HG03575 (cell line): ENCODE results near the gene HSPH1.
A peak's percentile ranks its signal among the peaks of the same experiment; 100 is the strongest.

Source experiments
- ATAC-seq: cut with Tn5 transposase; IDR thresholded peaks from one replicate; pipeline ENCODE4 v1.9.1; 2021; ENCODE audit not compliant: unreplicated experiment, insufficient number of reproducible peaks, low FRiP score; ENCODE audit errors: extremely low read depth

The HSPH1 gene

DNA sequence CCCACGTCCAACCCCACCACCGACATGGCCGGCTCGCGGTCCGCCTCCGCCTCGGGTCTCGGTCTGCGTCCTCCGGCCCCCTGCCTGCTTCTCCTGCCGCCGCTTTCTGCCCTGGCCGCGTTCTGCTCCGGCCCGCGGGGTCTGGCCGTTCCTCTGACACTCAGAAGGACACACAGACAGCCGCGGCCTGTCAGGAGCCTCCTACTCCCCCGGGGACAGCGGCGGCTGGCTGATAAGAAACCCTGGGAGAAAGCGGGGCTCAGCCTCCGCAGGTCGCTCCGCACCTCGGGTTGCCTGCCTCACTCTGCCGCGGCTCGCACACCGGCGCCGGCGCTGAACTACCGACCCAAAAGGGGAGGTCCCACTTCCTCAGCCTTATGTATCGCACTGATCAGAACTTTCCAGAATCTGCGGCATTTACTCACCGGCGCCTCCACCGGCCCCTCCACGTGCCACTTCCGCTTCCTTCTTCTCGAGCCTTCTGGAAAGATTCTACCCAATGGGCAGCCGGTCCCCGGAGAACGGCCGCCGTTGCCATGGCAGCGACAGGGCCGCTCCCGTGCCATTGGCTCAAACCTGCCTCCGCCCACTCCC is at the start of gene HSPH1:
HSPH1 (minus strand) TSS at position 348 of the 594 bp plus-strand sequence; CDS start at position 26, 322 bp downstream.
- ATAC-seq = peak; percentile 49

DNA sequence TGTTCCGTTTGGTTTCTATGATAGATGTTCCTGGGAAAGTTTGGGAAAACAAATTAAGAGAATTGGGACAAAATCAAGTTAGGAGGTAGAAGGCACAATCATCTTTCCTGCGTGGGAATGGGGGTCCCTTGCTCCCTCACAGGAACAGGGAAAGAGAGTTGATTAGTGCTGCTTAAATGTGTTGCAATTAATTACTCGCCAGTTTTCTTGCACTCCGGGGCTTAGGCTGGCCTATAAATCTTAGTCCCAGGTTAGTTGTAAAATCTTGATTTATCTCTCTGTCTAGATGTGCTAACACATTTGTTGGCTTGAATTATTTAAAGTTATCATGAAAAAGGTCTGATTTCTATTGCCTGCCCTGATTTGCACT is 48.1 kb upstream of the HSPH1 start:
- no peak for ATAC-seq

DNA sequence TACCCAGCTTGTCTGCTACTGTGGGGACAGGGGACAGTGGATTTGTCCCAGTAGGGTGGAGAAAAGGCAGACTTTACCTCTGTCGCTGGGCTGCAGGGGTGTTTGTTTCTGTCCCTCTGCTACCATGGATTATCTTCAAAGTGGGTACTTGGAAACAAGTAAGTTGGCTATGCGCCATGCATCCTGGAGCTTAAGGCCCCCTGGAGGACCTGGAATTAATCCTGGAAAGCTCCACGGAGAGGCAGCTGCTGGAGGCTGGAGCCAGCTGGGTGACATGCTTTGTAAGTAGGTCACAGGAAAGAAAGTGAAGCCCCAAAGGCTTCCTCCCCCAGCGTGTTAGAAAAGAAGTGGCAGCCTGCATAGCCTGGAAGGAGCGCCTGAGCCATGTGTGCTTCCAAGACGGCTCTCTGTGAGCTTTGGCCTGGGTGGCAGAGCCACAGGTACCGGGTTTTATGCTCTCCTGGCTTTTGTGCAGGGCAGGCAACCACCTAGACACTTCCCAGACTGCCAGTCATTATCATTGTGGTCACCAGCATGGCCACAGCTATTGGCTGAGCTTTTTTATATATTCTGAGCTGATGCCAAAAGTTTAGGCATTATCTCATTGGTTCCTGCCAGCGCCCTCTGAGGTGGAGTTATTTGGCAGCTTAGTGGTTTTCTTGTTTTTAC is 47.6 kb upstream of the HSPH1 start:
- ATAC-seq = no peak

DNA sequence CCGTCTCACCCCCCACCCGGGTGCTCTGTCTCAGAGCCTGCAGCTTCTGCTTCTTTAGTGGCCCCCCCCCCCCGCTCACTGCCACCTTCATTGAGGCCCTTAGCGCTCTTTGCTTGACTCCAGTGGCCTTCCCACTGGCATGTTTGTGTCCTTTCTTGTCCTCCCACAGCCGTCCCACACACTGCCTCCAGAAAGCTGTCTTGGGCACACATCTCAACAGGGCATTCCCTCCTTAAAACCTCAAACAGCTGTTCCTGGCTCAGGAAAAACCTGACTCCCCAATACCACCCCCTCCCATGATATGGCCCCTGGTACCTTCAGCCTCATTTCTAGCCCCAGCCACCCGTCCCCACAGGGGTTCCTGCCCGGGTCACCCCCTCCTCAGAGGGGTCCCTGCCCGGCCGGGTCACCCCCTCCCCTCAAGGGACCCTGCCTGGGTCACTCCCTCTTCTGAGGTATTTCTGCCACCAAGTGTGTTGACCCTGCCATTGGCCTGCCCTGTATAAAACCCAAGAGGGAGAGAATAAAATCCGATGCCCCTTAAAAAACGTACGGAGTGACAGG is 46.9 kb upstream of the HSPH1 start:
- no peak for ATAC-seq

DNA sequence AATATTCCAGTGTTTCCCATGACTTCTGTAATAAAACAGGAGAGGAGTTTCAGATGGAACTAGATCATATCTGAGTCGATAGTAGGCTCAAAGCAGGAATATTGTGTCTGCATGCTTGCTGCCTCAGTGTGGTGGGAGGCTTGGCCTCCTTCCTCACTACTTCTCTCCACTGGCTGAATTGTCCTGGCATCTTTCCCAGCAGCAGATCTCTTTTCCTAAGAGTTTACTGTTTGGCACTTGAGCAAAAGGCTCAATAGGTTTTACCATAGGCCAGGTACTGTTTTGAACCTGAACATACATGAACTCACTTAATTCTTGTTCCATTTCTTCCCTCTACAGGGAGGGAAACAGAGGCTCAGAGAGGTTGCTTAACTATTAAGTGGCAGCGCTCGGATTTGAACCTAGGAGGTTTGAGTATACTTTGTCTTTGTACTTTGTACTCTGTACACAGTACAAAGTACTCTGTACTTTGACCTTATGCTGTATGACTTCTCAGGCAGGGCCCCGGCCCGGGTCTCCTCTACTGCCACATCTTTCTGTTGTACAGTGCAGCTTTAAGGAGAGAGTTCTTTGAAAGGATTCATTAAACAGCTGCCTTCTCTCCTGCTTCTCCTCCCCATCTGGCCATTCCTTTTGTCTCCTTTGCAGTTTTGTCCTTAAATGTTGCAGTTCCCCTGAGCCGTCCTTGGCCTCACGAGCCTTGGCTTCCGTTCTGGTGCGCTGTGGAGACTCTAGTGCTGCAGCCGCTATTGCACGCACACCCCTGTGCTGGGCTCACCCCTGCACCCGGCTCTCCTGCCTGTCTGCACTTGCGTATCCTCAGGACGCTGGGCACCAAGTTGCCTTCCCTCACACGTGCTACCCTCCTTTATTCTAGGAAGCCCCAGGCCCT is 46.2 kb upstream of the HSPH1 start:
- ATAC-seq = no peak

DNA sequence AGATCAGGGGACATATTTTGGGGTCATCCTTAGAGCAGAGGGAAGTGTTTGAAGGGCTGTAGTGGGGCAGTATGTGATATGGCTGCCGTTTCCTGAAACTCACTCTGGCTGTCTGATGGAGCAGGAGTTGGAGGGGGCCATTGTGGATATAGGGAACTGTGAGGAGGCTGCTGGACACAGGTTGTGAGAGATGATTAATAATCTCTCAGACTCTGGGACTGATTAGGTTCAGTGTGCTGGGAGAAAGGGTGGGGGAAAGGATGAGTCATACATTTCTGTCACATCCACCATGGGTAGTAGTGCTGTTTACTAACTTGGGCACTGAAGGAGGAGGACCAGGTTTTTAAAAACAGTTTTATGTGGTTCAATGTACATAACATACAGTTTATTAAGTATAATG is 42.9 kb upstream of the HSPH1 start:
- ATAC-seq = no peak

DNA sequence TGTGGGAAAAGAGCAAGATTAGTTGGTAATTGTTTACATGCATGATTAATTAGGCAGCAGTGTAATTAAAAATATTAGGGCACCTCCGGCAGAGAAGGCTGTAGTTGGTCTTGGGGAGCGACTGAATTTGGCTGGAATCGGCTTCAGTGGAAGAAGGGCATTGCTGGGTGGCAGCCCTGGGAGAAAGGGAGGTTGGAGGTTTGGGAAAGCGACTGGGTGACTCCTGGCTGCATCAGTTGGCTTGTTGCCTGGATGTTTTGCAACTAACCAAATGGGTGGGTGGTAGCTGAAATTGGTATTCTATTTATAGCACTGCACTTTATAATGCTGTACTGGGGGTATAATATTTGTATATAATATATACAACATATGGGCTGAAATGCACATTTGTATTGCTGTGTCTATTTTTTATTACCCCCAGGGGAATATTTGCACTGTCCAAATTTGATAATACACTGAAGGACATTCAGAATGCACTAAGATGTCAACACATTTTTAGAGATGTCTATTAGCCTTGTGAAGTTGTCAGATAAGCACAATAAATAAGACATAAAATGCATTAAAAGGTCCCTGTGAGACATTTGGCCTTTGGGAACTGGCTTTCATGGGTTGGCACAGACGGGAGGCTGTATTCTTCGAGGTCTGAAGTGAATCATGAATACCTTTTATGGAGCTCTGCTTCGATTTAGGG is 39.8 kb upstream of the HSPH1 start:
- no peak for ATAC-seq

DNA sequence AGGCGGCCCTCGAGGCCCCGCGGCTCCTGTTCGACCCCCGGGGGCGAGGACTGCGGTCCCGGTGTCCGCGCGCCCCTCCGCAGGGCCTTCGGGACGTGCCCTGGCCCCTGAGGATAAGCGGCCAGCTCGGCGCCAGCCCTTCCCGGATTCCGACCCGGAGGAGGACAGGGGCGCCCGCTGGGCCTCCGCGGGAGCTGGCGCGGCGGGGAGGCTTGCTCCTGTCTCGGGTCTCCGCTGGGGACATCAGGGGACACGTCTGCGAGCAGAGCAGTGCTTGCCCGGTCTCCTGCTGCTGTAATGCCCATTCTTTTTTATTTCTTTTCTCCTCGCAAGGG is 38.9 kb upstream of the HSPH1 start:
- ATAC-seq = no peak

DNA sequence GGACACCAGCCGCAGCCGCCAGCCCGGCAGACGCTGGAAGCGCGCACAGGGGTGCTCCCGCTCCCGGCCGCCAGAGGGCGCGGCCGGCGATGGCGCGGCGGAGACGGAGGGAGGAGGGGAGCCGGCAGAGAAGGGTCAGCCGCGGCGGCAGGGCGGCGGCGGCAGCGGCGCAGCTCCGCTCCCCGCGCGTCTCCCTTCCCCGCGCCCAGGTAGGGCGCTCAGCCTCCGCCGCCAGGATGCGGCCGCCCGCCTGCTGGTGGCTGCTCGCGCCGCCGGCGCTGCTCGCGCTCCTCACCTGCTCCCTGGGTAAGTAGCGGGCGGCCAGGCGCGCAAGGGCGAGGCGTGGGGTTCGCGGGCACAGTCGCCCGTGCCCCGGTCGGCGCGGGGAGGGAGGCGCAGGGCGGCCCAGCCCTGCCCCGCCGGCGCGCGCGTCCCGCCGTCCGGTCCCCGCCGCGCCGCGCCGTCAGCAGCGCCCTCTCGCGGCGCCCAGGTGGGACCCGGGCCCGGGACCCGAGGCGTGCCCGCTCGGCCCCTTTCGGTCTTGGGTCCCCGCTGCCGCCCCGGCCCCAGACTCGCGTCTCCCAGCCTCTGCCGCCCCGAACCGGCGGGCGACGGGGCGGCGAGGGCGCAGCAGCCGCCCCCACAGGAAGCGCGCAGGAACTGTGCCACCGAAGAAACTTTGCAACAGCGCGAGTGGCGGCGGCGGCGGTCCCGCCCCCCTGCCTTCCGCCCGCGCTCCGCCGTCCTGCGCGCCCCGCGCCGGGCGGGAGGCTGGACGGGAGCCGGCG is 38.3 kb upstream of the HSPH1 start, which contains the start of gene B3GLCT:
B3GLCT (plus strand) TSS at position 127 of the 788 bp plus-strand sequence; CDS start at position 237, 110 bp downstream.
- no peak for ATAC-seq

DNA sequence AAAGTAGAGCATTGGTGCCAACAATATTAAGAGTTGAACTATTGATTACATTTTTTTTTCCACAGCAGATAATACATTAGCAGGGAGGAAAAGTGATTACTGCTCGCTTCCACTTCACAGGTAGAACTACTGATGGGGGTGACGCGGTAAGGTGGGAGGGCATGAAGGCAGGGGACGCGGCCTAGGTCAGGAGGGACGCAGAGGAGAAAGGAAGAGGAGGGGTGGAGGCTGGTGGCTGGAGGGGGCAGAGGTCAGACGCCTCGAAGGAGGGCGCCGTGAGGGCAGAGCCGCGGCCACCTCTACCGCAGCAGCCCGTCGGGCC is 37.8 kb upstream of the HSPH1 start:
- no peak for ATAC-seq

DNA sequence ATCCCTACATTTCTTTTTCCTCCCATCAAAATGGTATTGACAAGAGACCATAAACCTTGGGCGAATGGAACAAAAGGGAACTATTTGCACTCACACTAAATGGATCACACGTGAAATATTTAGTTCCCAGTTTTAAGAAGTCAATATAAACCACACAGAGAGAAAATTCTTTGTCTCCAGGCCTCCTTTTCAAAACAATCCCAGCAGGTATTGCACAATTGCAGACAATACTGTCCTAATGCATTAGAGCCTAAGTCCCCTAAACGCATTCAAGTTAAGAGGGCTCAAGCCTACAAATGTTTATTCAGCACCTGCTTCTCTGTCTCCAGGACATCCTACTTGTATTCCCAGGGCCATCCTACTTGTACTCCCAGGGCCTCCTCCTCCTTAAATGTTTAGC is 36.8 kb upstream of the HSPH1 start:
- no peak for ATAC-seq

DNA sequence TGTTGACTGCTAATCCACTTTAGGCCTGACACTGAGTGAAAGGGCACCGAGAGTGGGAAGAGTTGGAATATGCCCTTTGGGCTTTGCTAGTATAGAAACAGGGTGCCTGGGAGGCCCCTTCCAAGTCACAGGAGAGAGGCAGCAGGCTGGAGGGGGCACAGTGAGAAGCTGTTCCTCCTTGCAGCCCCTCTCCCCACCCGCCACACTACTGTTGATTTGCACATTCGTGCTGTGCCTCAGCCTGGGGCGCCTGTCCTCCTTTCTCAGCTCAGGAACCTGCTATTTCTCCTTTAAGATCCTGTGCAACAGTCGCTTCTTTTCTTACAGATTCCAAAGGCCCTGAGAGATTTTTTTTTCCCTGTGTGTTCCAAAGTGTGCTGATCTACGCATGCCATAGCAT is 35.3 kb upstream of the HSPH1 start:
- no peak for ATAC-seq

DNA sequence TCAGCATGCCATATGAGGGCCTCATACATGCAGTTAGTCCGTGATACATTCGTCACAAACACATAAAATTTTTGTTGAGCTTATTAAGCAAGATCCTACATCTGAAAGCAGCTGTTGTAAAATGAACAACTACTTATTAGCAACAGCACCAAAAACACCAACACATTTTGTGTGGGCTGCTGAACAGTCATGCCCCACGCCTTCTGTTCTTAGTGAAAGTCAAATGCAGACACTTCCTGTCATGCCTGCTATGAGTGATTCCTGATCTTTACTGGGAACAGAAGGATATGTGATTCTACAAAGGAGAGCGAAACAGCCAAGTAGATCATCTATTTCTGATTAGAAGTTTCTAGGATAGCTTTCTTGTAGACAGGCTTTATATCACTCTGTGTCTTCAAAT is 33.9 kb upstream of the HSPH1 start:
- ATAC-seq = no peak

DNA sequence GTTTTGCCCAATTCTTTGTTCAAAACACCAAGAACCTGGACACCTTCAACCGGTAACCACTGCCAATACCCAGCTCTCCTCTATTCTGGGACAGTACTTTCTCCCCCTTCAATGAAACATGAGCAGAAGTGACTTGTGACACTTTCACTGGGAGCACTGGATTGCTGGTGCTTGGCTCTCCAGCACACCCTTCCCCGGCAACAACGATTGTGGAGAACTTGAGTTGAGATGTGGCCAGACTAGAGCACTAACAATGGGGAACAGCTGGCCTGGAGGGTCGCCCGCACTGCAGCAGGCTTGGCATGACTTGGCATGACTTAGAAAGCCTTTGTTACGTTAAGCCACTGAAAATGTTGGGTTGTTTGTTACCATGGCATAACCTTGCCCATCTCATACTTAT is 30.6 kb upstream of the HSPH1 start:
- no peak for ATAC-seq

DNA sequence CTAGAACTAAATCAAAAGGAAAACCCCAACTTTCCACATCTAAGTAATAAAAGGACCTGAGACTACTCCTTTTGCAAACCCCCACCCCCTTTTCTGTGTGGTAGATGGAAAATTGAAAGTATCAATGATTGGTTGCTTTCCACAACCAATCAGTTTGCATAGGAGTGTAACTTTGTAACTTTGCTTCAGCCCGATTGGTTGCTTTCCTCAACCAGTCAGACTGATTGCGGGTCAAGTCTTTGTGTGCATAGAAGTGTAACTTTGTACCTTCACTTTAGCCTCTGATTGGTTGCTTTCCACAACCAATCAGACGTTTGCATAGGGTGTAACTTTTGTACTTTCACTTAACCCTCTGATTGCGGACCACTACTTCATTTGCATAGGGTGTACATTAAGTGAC is 30.0 kb upstream of the HSPH1 start:
- ATAC-seq = no peak

DNA sequence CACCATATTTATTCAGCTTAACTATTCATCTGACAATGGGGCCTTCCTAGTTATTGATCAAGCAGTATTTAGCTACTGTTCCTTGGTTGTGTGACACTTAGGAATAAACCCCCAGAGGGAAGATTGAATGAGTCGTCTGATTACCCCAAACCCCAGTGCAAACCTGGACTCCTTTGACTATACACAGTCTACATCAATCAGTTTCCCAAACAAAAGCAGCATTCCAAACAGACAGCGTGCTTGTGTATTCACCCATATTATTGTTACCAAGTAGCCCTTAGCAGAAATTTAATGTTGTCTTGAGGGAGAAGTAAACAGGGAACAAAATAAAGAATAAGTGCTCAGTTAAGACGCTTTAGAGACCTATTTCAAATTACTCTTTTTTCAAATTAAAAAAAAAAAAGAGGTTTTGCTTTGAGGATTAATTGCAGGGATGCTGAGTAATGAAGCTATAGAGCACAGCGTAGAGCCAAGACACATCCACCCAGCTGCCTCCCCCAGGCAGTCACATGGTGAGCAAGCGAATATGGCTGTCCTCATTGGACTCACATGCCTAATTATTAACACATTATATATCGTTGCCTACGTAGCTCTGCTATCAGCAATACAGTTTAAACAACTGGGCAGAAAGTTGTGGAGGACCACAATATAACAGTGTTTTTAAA is 23.4 kb upstream of the HSPH1 start:
- ATAC-seq = no peak

DNA sequence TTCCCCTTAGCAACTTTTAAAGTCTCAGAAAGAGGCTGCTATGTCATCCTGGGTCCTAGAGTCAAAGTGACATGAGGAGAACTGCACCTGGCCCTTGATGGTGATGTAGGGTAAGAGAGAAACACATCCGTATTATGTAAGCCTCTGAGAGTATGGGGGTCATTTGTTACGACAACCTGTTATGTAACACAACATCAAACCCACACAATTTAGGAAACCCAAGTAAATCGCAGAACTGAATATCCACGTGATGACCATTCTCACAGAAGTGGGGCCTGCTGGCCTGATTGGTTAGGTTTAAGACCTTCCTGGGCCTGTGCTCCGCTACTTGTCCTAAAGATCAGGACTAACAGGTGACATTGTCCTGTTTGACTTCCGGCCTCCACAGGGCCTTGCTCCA is 22.7 kb upstream of the HSPH1 start:
- ATAC-seq = no peak

DNA sequence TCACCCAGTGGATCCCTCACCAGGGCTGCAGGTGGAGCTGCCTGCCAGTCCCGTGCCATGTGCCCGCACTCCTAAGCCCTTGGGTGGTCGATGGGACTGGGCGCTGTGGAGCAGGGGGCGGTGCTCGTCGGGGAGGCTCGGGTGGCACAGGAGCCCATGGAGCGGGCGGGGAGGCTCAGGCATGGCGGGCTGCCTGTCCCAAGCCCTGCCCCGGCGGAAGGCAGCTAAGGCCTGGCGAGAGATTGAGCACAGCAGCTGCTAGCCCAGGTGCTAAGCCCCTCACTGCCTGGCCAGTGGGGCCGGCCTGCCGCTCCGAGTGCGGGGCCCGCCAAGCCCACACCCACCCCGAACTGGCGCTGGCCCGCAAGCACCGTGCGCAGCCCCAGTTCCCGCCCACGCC is 21.3 kb upstream of the HSPH1 start:
- no peak for ATAC-seq
